Measurements from ENCODE around the gene KYAT1. TPM values are rescaled to one million over a fixed set of nuclear protein-coding genes. Genes with fewer than 3 reads are reported as not detected.
A peak's percentile ranks its signal among the peaks of the same experiment; 100 is the strongest.

The KYAT1 gene
- total and polyA plus RNA-seq, 2 of the 13 experiments (the other 11 are each of a cell fraction or from before 2014, with no cell fraction given): 9.2 to 46.5 TPM

GRCh38 chr9:128902351-128903078, 20.8 kb upstream of the KYAT1 start (continued):
- TF ChIP-seq ZFP91 (CRISPR knock-in tag; IDR thresholded peaks at IDR 0.05; ENCODE audit: borderline replicate concordance) (0 out of 2 replicates have a peak, but pooled peaks have one; percentile 33), KDM2A (CRISPR knock-in tag; IDR thresholded peaks at IDR 0.05; ENCODE audit: borderline replicate concordance, low read depth) (no peak), MIXL1 (CRISPR knock-in tag; IDR thresholded peaks at IDR 0.05) (no peak)

GRCh38 chr9:128901822-128902221, 20.1 kb upstream of the KYAT1 start:
- Histone ChIP-seq H4K20me1 (ENCODE audit: insufficient read depth, low read length) (no peaks in the 10 kb centered on the region), H3K4me1 (ENCODE audit: insufficient read depth, low read length) (peaks cover 28% of the 10 kb centered on the region), H3K9me3 (ENCODE audit: low read length) (no peaks in the 10 kb centered on the region), H2AFZ (ENCODE audit: low read length) (no peak overlapping the region), H3K9ac (ENCODE audit: insufficient read depth, low read depth, low read length) (no peak overlapping the region), H3K27ac (ENCODE audit: extremely low read length, insufficient read depth, low read length) (no peak overlapping the region), H3K36me3 (replicated peaks in 1 of 2; ENCODE audit: control insufficient read depth in 1 of 2, insufficient read depth in 2 of 2, low read length in 2 of 2) (peaks cover 7 to 24% of the 10 kb centered on the region in 2 experiments), H3K27me3 (ENCODE audit: control insufficient read depth in 1 of 2, insufficient read depth in 2 of 2, low read length in 2 of 2) (no peaks in the 10 kb centered on the region), H3K4me2 (ENCODE audit: low read depth, low read length) (no peak overlapping the region), H3K4me3 (replicated peaks in 1 of 3; ENCODE audit: insufficient read depth in 1 of 3, low read depth in 2 of 3, low read length in 3 of 3) (no peak overlapping the region), H3K79me2 (ENCODE audit: insufficient read depth, low read length) (peaks cover 4% of the 10 kb centered on the region)
- ATAC-seq: no peak
- no peak for FAIRE-seq
- 94% methylated on average over 5 of the region's 5 CpGs for WGBS (ENCODE audit: low lambda C conversion rate)
- intact Hi-C loops (cut with micrococcal nuclease; ENCODE audit: unreplicated experiment): no loop called here
- BruUV-seq (replicated peaks): no TSS peak
- CTCF ChIA-PET (ENCODE audit: low intra/inter-chr PET ratio, low total read pairs): no interaction called here
- TF ChIP-seq DMTF1 (CRISPR knock-in tag; IDR thresholded peaks at IDR 0.05) (no peak), ZNF768 (CRISPR knock-in tag; IDR thresholded peaks at IDR 0.05) (peak; percentile 92)
- DNase-seq (ENCODE audit: low spot score): no peak
- POLR2A ChIA-PET: no interaction called here
- in situ Hi-C loops (cut with HindIII; ENCODE audit: extremely low pct_ligation_motif_present, low pct_unique_long_range_greater_than_20kb): no loop called here
